ENCODE measurements around the gene LILRA5. TPM values are rescaled to one million over a fixed set of nuclear protein-coding genes. Genes with fewer than 3 reads are reported as not detected.
"Not testable (repeated sequence)": the region's sequence is repeated elsewhere in the genome, so short reads cannot be mapped to it uniquely, and the experiment has no call there.

LILRA5 gene
- total RNA-seq, 2 donors from 2014 or later: 9.6 to 12.2 TPM

GRCh38 chr19:54333586-54334298, 20.8 kb upstream of the LILRA5 start:
- no peaks in the 10 kb centered on the region for H3K9me3 ChIP-seq
- H3K27me3 ChIP-seq (replicated peaks; ENCODE audit: insufficient read depth): no peaks in the 10 kb centered on the region
- H3K4me3 ChIP-seq: no peak overlapping the region
- ATAC-seq (ENCODE audit: insufficient number of reproducible peaks, low FRiP score, low read depth): no peak
- DNase-seq (ENCODE audit: low spot score): no peak
- TF ChIP-seq, protein P1, sequence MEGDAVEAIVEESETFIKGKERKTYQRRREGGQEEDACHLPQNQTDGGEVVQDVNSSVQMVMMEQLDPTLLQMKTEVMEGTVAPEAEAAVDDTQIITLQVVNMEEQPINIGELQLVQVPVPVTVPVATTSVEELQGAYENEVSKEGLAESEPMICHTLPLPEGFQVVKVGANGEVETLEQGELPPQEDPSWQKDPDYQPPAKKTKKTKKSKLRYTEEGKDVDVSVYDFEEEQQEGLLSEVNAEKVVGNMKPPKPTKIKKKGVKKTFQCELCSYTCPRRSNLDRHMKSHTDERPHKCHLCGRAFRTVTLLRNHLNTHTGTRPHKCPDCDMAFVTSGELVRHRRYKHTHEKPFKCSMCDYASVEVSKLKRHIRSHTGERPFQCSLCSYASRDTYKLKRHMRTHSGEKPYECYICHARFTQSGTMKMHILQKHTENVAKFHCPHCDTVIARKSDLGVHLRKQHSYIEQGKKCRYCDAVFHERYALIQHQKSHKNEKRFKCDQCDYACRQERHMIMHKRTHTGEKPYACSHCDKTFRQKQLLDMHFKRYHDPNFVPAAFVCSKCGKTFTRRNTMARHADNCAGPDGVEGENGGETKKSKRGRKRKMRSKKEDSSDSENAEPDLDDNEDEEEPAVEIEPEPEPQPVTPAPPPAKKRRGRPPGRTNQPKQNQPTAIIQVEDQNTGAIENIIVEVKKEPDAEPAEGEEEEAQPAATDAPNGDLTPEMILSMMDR (IDR thresholded peaks at IDR 0.05): no peak
- no peak overlapping the region for H3K27ac ChIP-seq
- no peaks in the 10 kb centered on the region for H3K4me1 ChIP-seq (ENCODE audit: control insufficient read depth in 1 of 2, low read depth in 2 of 2)
- no peaks in the 10 kb centered on the region for H3K36me3 ChIP-seq

GRCh38 chr19:54332149-54332548, 19.2 kb upstream of the LILRA5 start:
- ATAC-seq (ENCODE audit: insufficient number of reproducible peaks, low FRiP score, low read depth): no peak
- TF ChIP-seq, protein P1 (IDR thresholded peaks at IDR 0.05): no peak
- H3K4me1 ChIP-seq (ENCODE audit: control insufficient read depth in 1 of 2, low read depth in 2 of 2): no peaks in the 10 kb centered on the region
- no peak for DNase-seq (ENCODE audit: low spot score)
- H3K4me3 ChIP-seq: no peak overlapping the region
- no peaks in the 10 kb centered on the region for H3K36me3 ChIP-seq
- H3K9me3 ChIP-seq: no peaks in the 10 kb centered on the region
- H3K27me3 ChIP-seq (replicated peaks; ENCODE audit: insufficient read depth): no peaks in the 10 kb centered on the region
- H3K27ac ChIP-seq: no peak overlapping the region

DNA sequence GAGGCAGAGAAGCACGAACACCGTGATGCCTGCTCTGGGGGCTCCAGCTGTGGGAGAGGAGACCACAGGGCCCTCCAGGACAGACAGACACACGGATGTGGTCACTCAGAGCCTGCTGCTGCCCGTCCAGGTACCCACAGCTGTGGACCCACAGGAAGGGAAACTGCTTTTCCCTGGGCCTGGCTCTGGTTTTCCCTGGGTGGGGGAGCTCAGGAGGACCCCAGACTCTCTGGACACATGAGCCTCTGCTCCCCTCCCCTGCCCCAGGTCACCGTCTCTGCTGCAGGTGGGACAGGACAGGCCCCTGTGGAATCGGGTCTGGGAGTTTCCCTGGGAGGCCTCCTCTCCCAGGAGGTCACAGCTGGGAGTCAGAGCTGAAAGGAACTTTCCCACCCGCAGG, 18.7 kb upstream of the LILRA5 start:
- Histone ChIP-seq H3K36me3 (no peaks in the 10 kb centered on the region), H3K27me3 (replicated peaks; ENCODE audit: insufficient read depth) (no peaks in the 10 kb centered on the region), H3K27ac (no peak overlapping the region), H3K4me3 (no peak overlapping the region), H3K4me1 (ENCODE audit: control insufficient read depth in 1 of 2, low read depth in 2 of 2) (no peaks in the 10 kb centered on the region), H3K9me3 (no peaks in the 10 kb centered on the region)
- DNase-seq (ENCODE audit: low spot score) (no peak), ATAC-seq (ENCODE audit: insufficient number of reproducible peaks, low FRiP score, low read depth) (no peak)
- TF ChIP-seq, protein P1 (IDR thresholded peaks at IDR 0.05): no peak

- Histone ChIP-seq H3K36me3 (no peaks in the 10 kb centered on the region), H3K27ac (no peak overlapping the region), H3K9me3 (no peaks in the 10 kb centered on the region), H3K27me3 (replicated peaks; ENCODE audit: insufficient read depth) (no peaks in the 10 kb centered on the region), H3K4me1 (ENCODE audit: control insufficient read depth in 1 of 2, low read depth in 2 of 2) (no peaks in the 10 kb centered on the region), H3K4me3 (no peak overlapping the region)
- DNase-seq (ENCODE audit: low spot score) (no peak), ATAC-seq (ENCODE audit: insufficient number of reproducible peaks, low FRiP score, low read depth) (no peak)
- TF ChIP-seq, protein P1 (IDR thresholded peaks at IDR 0.05): no peak
Measured at GRCh38 chr19:54329476-54330165, 16.7 kb upstream of the LILRA5 start.

DNA sequence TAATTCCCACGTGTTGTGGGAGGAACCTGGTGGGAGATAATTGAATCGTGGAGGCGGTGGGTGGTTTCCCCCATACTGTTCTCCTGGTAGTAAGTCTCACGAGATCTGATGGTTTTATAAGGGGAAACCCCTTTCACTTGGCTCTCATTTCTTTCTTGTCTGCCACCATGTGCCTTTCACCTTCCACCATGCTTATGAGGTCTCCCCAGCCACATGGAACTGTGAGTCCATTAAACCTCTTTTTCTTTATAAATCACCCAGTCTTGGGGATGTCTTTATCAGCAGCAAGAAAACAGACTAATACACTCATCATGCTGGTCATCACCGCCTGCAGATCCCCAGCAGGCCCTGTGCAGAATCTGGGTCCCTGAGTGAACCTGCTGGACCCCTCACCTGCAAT, 15.8 kb upstream of the LILRA5 start:
- not testable (repeated sequence) for H3K27ac ChIP-seq; ATAC-seq (ENCODE audit: insufficient number of reproducible peaks, low FRiP score, low read depth); H3K9me3 ChIP-seq; H3K36me3 ChIP-seq; H3K4me1 ChIP-seq (ENCODE audit: control insufficient read depth in 1 of 2, low read depth in 2 of 2); H3K4me3 ChIP-seq; DNase-seq (ENCODE audit: low spot score); H3K27me3 ChIP-seq (replicated peaks; ENCODE audit: insufficient read depth)
